Heart left ventricle (tissue), 13 donors: ENCODE measurements around the gene ARHGAP15.

ENCODE experiments used
- POLR2A ChIP-seq, 2 donors: fragments of 450-650 bp; IDR thresholded peaks; one replicate each; pipeline ENCODE4 v1.6.1; 2017; ENCODE audit warnings: antibody characterized with exemption in 2 of 2, mild to moderate bottlenecking in 2 of 2, moderate library complexity in 2 of 2
- TF ChIP-seq, protein P1 (sequence below), 12 donors: fragments of 200-600 bp; sonication (generic) in 4 of 12; IDR thresholded peaks; one replicate each; pipeline versions ENCODE4 v1.5.0 to v1.8.0; 2018 to 2022; ENCODE audit warnings: antibody characterized with exemption in 12 of 12, mild to moderate bottlenecking in 5 of 12
- donor health status: ischemic (EF 13 %, LVEDD 7.1; RV severe dilation, severe dysfunction).
- donor health status: DM: no; HTN: yes; CAD: no.
- donor health status: DM: no; HTN: no; CAD: no.
- donor health status: ischemic (EF 25% LVEDD 6.9; RV normal size, moderate dysfunction).
- donor health status: ischemic (EF 25% LVEDD 5.7; RV mildly dilated, moderate dysfunction).
- donor health status: ischemic (EF 35%, LVEDD 5.7; RV mildly dilated, moderate dysfunction).
- donor health status: nonischemic (EF 11% LVEDD 7.7; RV severe dilation, severe dysfunction).
- donor health status: DM: yes; HTN: yes; CAD: no.
- donor health status: PGD.
- donor health status: ischemic (EF 29% LVEDD 5.4; RV normal size, mild dysfunction).
- donor health status: nonischemic (EF 23%, LVEDD 6.1; RV moderate dilation, normal function).

DNA sequence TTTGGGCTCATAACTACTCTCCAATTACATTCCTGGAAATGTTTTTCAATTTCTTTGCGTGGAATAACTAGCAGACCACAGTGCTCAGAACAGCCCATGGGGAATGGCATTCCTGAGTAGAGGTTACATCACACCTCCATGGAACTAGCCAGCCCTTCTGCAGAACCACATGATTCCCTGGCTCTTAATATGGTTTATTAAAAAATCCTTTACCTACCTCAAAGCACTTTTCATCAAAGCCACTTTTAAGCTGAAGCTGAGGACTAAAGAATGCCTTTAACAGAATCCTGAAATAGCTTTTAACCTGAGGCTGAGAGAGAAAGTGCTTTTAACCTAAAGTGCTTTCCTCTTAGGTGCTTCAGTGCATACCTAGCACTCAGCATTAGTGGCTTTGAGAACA lies 376.3 kb downstream of the ARHGAP15 start:
- TF ChIP-seq, protein P1, sequence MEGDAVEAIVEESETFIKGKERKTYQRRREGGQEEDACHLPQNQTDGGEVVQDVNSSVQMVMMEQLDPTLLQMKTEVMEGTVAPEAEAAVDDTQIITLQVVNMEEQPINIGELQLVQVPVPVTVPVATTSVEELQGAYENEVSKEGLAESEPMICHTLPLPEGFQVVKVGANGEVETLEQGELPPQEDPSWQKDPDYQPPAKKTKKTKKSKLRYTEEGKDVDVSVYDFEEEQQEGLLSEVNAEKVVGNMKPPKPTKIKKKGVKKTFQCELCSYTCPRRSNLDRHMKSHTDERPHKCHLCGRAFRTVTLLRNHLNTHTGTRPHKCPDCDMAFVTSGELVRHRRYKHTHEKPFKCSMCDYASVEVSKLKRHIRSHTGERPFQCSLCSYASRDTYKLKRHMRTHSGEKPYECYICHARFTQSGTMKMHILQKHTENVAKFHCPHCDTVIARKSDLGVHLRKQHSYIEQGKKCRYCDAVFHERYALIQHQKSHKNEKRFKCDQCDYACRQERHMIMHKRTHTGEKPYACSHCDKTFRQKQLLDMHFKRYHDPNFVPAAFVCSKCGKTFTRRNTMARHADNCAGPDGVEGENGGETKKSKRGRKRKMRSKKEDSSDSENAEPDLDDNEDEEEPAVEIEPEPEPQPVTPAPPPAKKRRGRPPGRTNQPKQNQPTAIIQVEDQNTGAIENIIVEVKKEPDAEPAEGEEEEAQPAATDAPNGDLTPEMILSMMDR (IDR thresholded peaks at IDR 0.05) = no peak
- no peak for TF ChIP-seq POLR2A (IDR thresholded peaks at IDR 0.05)
